HEK293 (cell line): ENCODE measurements around the gene PLCE1.

ENCODE experiments used
- CTCF ChIA-PET: fragments of 350-600 bp; formaldehyde crosslinking; extraction: SDS; loops from one replicate; lab custom pipeline; 2021; ENCODE audit warnings: antibody characterized with exemption; lab: Yijun Ruan, JAX
- POLR2A ChIA-PET: fragments of 300-600 bp; formaldehyde crosslinking; extraction: SDS; loops from one replicate; lab custom pipeline; 2020; ENCODE audit warnings: antibody characterized with exemption, inconsistent platforms; lab: Yijun Ruan, JAX
- H3K27ac ChIP-seq: fragments of 200-500 bp; sonication (Bioruptor generic); 2 replicates; pipeline ENCODE4 v1.5.1; 2014; ENCODE audit warnings: low read depth, low read length, control low read depth, inconsistent platforms; ENCODE audit errors: extremely low read depth
- H3K36me3 ChIP-seq, 2 experiments: fragments of 200-500 bp in 1 of 2; sonication (Bioruptor generic) in 1 of 2; 1 replicate in 1 of 2; 2 replicates in 1 of 2; pipeline ENCODE4 v1.5.1; 2014 to 2017; ENCODE audit warnings: inconsistent platforms in 2 of 2, low read length in 2 of 2; ENCODE audit not compliant: control insufficient read depth in 2 of 2, insufficient read depth in 1 of 2
- H3K4me1 ChIP-seq: fragments of 200-500 bp; sonication (Bioruptor generic); 2 replicates; pipeline ENCODE4 v1.5.1; 2014; ENCODE audit warnings: mild to moderate bottlenecking, low read length, inconsistent platforms; ENCODE audit not compliant: control insufficient read depth, insufficient read depth
- H3K4me3 ChIP-seq: 2 replicates; pipeline ENCODE4 v1.5.1; 2011; ENCODE audit warnings: low read depth, mild to moderate bottlenecking, control low read depth, low read length, moderate library complexity
- H3K9me3 ChIP-seq: fragments of 200-500 bp; sonication (Bioruptor generic); 2 replicates; pipeline ENCODE4 v1.5.1; 2014; ENCODE audit warnings: low read depth, low read length, inconsistent platforms; ENCODE audit not compliant: control insufficient read depth, insufficient read depth
- GLI4 ChIP-seq: fragments of 450-650 bp; formaldehyde crosslinking; IDR thresholded peaks from 2 replicates; pipeline ENCODE4 v1.5.1; 2016; ENCODE audit warnings: missing biosample characterization, missing genetic modification characterization
- HOXC10 ChIP-seq: sonication (generic); formaldehyde crosslinking; IDR thresholded peaks from 2 replicates; pipeline ENCODE4 v1.8.1; 2023; ENCODE audit warnings: mild to moderate bottlenecking, missing genetic modification reagents
- KLF17 ChIP-seq: fragments of 450-650 bp; formaldehyde crosslinking; IDR thresholded peaks from 2 replicates; pipeline ENCODE4 v1.5.1; 2016; ENCODE audit warnings: missing biosample characterization, missing genetic modification characterization
- OSR2 ChIP-seq: fragments of 450-650 bp; formaldehyde crosslinking; IDR thresholded peaks from 2 replicates; pipeline ENCODE4 v1.5.1; 2016; ENCODE audit warnings: missing biosample characterization, missing genetic modification characterization
- PATZ1 ChIP-seq: fragments of 450-650 bp; formaldehyde crosslinking; IDR thresholded peaks from 2 replicates; pipeline ENCODE4 v1.5.1; 2016; ENCODE audit warnings: missing biosample characterization, missing genetic modification characterization
- REPIN1 ChIP-seq: fragments of 450-650 bp; formaldehyde crosslinking; IDR thresholded peaks from 2 replicates; pipeline ENCODE4 v1.5.1; 2017; ENCODE audit warnings: missing biosample characterization, missing genetic modification characterization, low read depth
- TSHZ1 ChIP-seq: fragments of 450-650 bp; formaldehyde crosslinking; IDR thresholded peaks from 2 replicates; pipeline ENCODE4 v1.5.1; 2016; ENCODE audit warnings: missing biosample characterization, missing genetic modification characterization, borderline replicate concordance
- ZBTB11 ChIP-seq: fragments of 450-650 bp; formaldehyde crosslinking; conservative IDR thresholded peaks from 2 replicates; pipeline ENCODE4 v1.5.1; 2016; ENCODE audit warnings: low read depth, missing biosample characterization, missing genetic modification characterization
- ZBTB20 ChIP-seq: fragments of 450-650 bp; formaldehyde crosslinking; IDR thresholded peaks from 2 replicates; pipeline ENCODE4 v1.5.1; 2016; ENCODE audit warnings: missing biosample characterization, missing genetic modification characterization
- ZBTB6 ChIP-seq: fragments of 450-650 bp; formaldehyde crosslinking; IDR thresholded peaks from 2 replicates; pipeline ENCODE4 v1.5.1; 2017; ENCODE audit warnings: missing biosample characterization, missing genetic modification characterization
- ZFP37 ChIP-seq: fragments of 450-650 bp; formaldehyde crosslinking; IDR thresholded peaks from 2 replicates; pipeline ENCODE4 v1.5.1; 2016; ENCODE audit warnings: missing biosample characterization, missing genetic modification characterization
- ZFP69B ChIP-seq: fragments of 450-650 bp; formaldehyde crosslinking; IDR thresholded peaks from 2 replicates; pipeline ENCODE4 v1.5.1; 2016; ENCODE audit warnings: missing biosample characterization, missing genetic modification characterization
- ZIC2 ChIP-seq: fragments of 450-650 bp; formaldehyde crosslinking; IDR thresholded peaks from 2 replicates; pipeline ENCODE4 v1.5.1; 2016; ENCODE audit warnings: missing biosample characterization, missing genetic modification characterization
- ZNF221 ChIP-seq: fragments of 450-650 bp; formaldehyde crosslinking; IDR thresholded peaks from 2 replicates; pipeline ENCODE4 v1.5.1; 2017; ENCODE audit warnings: missing biosample characterization, missing genetic modification characterization, borderline replicate concordance
- ZNF391 ChIP-seq: fragments of 450-650 bp; formaldehyde crosslinking; IDR thresholded peaks from 2 replicates; pipeline ENCODE4 v1.5.1; 2016; ENCODE audit warnings: low read depth, missing biosample characterization, missing genetic modification characterization, borderline replicate concordance
- ZNF398 ChIP-seq: fragments of 450-650 bp; formaldehyde crosslinking; IDR thresholded peaks from 2 replicates; pipeline ENCODE4 v1.5.1; 2017; ENCODE audit warnings: missing biosample characterization, missing genetic modification characterization
- ZNF501 ChIP-seq: fragments of 450-650 bp; formaldehyde crosslinking; IDR thresholded peaks from 2 replicates; pipeline ENCODE4 v1.5.1; 2016; ENCODE audit warnings: missing biosample characterization, missing genetic modification characterization
- ZNF626 ChIP-seq: fragments of 450-650 bp; sonication (Bioruptor Pico); formaldehyde crosslinking; IDR thresholded peaks from 2 replicates; pipeline ENCODE4 v1.5.1; 2018; ENCODE audit warnings: missing biosample characterization, missing genetic modification characterization, inconsistent platforms
- ZNF654 ChIP-seq: fragments of 450-650 bp; formaldehyde crosslinking; IDR thresholded peaks from 2 replicates; pipeline ENCODE4 v1.5.1; 2016; ENCODE audit warnings: low read depth, missing biosample characterization, missing genetic modification characterization
- ZSCAN4 ChIP-seq: fragments of 450-650 bp; formaldehyde crosslinking; IDR thresholded peaks from 2 replicates; pipeline ENCODE4 v1.5.1; 2017; ENCODE audit warnings: missing biosample characterization, missing genetic modification characterization
- ZXDB ChIP-seq: fragments of 450-650 bp; formaldehyde crosslinking; IDR thresholded peaks from 2 replicates; pipeline ENCODE4 v1.5.1; 2016; ENCODE audit warnings: missing biosample characterization, missing genetic modification characterization

PLCE1 gene

GRCh38 chr10:93993782-93994437, at the start of gene PLCE1:
TSS of gene PLCE1 (plus strand) at chr10:93993931. CDS start at chr10:94031047, 37,116 bp downstream.
- H3K9me3 ChIP-seq = no peaks in the 10 kb centered on the region
- H3K4me1 ChIP-seq = peaks cover 24% of the 10 kb centered on the region
- CTCF ChIA-PET = interaction anchor here (0.6 to 0.7 kb wide), 3 partner anchors 112 to 1527 kb away, joined by 3 read pairs; no protein-coding TSS in a partner anchor
- H3K36me3 ChIP-seq = no peaks in the 10 kb centered on the region
- POLR2A ChIA-PET = interaction anchor here (1.0 kb wide), 2 partner anchors 8 to 12 kb away, joined by 3 read pairs; no protein-coding TSS in a partner anchor
- peak within 1 kb of the TSS; percentile 68; the same call in 1 of the 2 replicates for H3K27ac ChIP-seq
- H3K4me3 ChIP-seq = peak within 1 kb of the TSS; percentile 69
- TF ChIP-seq ZNF398 (no peak), ZNF391 (tag by site-specific recombination) (peak; percentile 37; the same call in 1 of the 2 replicates), ZIC2 (tag by site-specific recombination) (peak; percentile 61), ZNF221 (tag by site-specific recombination) (no peak), OSR2 (tag by site-specific recombination) (peak; percentile 48; the same call in 1 of the 2 replicates), ZXDB (tag by site-specific recombination) (peak; percentile 83), ZFP37 (tag by site-specific recombination) (0 out of 2 replicates have a peak, but pooled peaks have one; percentile 30), ZSCAN4 (tag by site-specific recombination) (no peak), ZBTB6 (0 out of 2 replicates have a peak, but pooled peaks have one; percentile 19), ZNF654 (tag by site-specific recombination) (no peak), PATZ1 (tag by site-specific recombination) (peak; percentile 34; the same call in 1 of the 2 replicates), TSHZ1 (tag by site-specific recombination) (no peak), HOXC10 (CRISPR knock-in tag) (0 out of 2 replicates have a peak, but pooled peaks have one; percentile 44), ZBTB11 (tag by site-specific recombination) (peak; percentile 23; the same call in 1 of the 2 replicates), ZNF501 (tag by site-specific recombination) (peak; percentile 57; the same call in 1 of the 2 replicates), ZFP69B (tag by site-specific recombination) (no peak), GLI4 (tag by site-specific recombination) (no peak), ZBTB20 (peak; percentile 92), KLF17 (0 out of 2 replicates have a peak, but pooled peaks have one; percentile 61), REPIN1 (tag by site-specific recombination) (no peak), ZNF626 (no peak)
